H9 (cell line): ENCODE results near the gene UNC5A. TPM values are rescaled to one million over a fixed set of nuclear protein-coding genes. Genes with fewer than 3 reads are reported as not detected.

Experiments used
- DNase-seq: peaks from one replicate; pipeline ENCODE4 v3.0.0-alpha.2; 2017
- H2AFZ ChIP-seq: one replicate; pipeline ENCODE4 v1.6.1; 2013; ENCODE audit warnings: mild to moderate bottlenecking, low read length, control low read depth, moderate library complexity
- H2AK5ac ChIP-seq: 2 replicates; pipeline ENCODE4 v1.6.1; 2013; ENCODE audit warnings: low read length, control low read depth, mixed read lengths; ENCODE audit not compliant: insufficient read length
- H2BK120ac ChIP-seq: one replicate; pipeline ENCODE4 v1.6.1; 2013; ENCODE audit warnings: low read depth, mild to moderate bottlenecking, low read length, control low read depth, inconsistent platforms; ENCODE audit not compliant: poor library complexity, severe bottlenecking
- H2BK12ac ChIP-seq: 2 replicates; pipeline ENCODE4 v1.6.1; 2013; ENCODE audit warnings: low read length, control low read depth, mixed read lengths, low read depth; ENCODE audit not compliant: insufficient read length
- H2BK15ac ChIP-seq: 2 replicates; pipeline ENCODE4 v1.6.1; 2013; ENCODE audit warnings: low read depth, low read length, control low read depth
- H2BK20ac ChIP-seq: one replicate; pipeline ENCODE4 v1.6.1; 2013; ENCODE audit warnings: low read depth, mild to moderate bottlenecking, low read length, control low read depth, inconsistent platforms; ENCODE audit not compliant: poor library complexity, severe bottlenecking
- H2BK5ac ChIP-seq: 2 replicates; pipeline ENCODE4 v1.6.1; 2013; ENCODE audit warnings: low read length, control low read depth, mixed read lengths; ENCODE audit not compliant: insufficient read length
- H3K14ac ChIP-seq: 2 replicates; pipeline ENCODE4 v1.6.1; 2013; ENCODE audit warnings: low read length, control low read depth; ENCODE audit not compliant: insufficient read depth
- H3K18ac ChIP-seq: 2 replicates; pipeline ENCODE4 v1.6.1; 2013; ENCODE audit warnings: low read depth, mild to moderate bottlenecking, mixed read lengths, low read length, control low read depth; ENCODE audit not compliant: insufficient read length
- H3K23ac ChIP-seq: 2 replicates; pipeline ENCODE4 v1.6.1; 2013; ENCODE audit warnings: low read length, control low read depth, mixed read lengths, low read depth; ENCODE audit not compliant: insufficient read length
- H3K23me2 ChIP-seq: 2 replicates; pipeline ENCODE4 v1.6.1; 2013; ENCODE audit warnings: low read depth, mild to moderate bottlenecking, mixed read lengths, low read length, control low read depth; ENCODE audit not compliant: insufficient read length, poor library complexity, severe bottlenecking
- H3K27ac ChIP-seq: 2 replicates; pipeline ENCODE4 v1.5.1; 2013; ENCODE audit warnings: low read length, control low read depth, mixed read lengths, low read depth; ENCODE audit not compliant: insufficient read length
- H3K27me3 ChIP-seq: 2 replicates; pipeline ENCODE4 v1.6.1; 2013; ENCODE audit warnings: low read length, control low read depth, inconsistent platforms; ENCODE audit not compliant: insufficient read depth
- H3K4ac ChIP-seq: 2 replicates; pipeline ENCODE4 v1.6.1; 2013; ENCODE audit warnings: low read depth, mild to moderate bottlenecking, control low read depth, inconsistent platforms, low read length, moderate library complexity
- H3K4me1 ChIP-seq: 2 replicates; pipeline ENCODE4 v1.6.1; 2013; ENCODE audit warnings: low read length, control low read depth, inconsistent platforms; ENCODE audit not compliant: insufficient read depth
- H3K4me2 ChIP-seq: 2 replicates; pipeline ENCODE4 v1.6.1; 2013; ENCODE audit warnings: low read length, control low read depth, mixed read lengths; ENCODE audit not compliant: insufficient read length, insufficient read depth
- H3K56ac ChIP-seq: 2 replicates; pipeline ENCODE4 v1.6.1; 2013; ENCODE audit warnings: low read depth, mild to moderate bottlenecking, mixed read lengths, low read length, control low read depth; ENCODE audit not compliant: insufficient read length
- H3K79me1 ChIP-seq: 2 replicates; pipeline ENCODE4 v1.6.1; 2013; ENCODE audit warnings: low read depth, mild to moderate bottlenecking, moderate library complexity, low read length, control low read depth, inconsistent platforms; ENCODE audit not compliant: insufficient read depth, poor library complexity, severe bottlenecking
- H3K79me2 ChIP-seq: 2 replicates; pipeline ENCODE4 v1.6.1; 2013; ENCODE audit warnings: low read length, control low read depth, inconsistent platforms; ENCODE audit not compliant: insufficient read depth
- H3K9ac ChIP-seq: 2 replicates; pipeline ENCODE4 v1.6.1; 2013; ENCODE audit warnings: low read length, control low read depth, mixed read lengths; ENCODE audit not compliant: insufficient read length; ENCODE audit errors: extremely low read depth
- H3K9me3 ChIP-seq: one replicate; pipeline ENCODE4 v1.6.1; 2013; ENCODE audit warnings: low read depth, low read length, inconsistent platforms; ENCODE audit not compliant: control insufficient read depth
- H3T11ph ChIP-seq: one replicate; pipeline ENCODE4 v1.6.1; 2013; ENCODE audit warnings: mild to moderate bottlenecking, low read length, control low read depth, inconsistent platforms
- H4K20me1 ChIP-seq: one replicate; pipeline ENCODE4 v1.6.1; 2013; ENCODE audit not compliant: control insufficient read depth, insufficient read length, insufficient read depth
- H4K5ac ChIP-seq: 2 replicates; pipeline ENCODE4 v1.6.1; 2013; ENCODE audit warnings: low read depth, mild to moderate bottlenecking, mixed read lengths, low read length, control low read depth; ENCODE audit not compliant: insufficient read length
- H4K8ac ChIP-seq: replicated peaks from 2 replicates; pipeline ENCODE4 v1.6.1; 2013; ENCODE audit warnings: low read length, control low read depth, mixed read lengths, low read depth; ENCODE audit not compliant: insufficient read length
- H4K91ac ChIP-seq: 2 replicates; pipeline ENCODE4 v1.6.1; 2013; ENCODE audit warnings: low read depth, mild to moderate bottlenecking, moderate library complexity, mixed read lengths, low read length, control low read depth; ENCODE audit not compliant: insufficient read length
- H3K27ac Mint-ChIP-seq, 3 experiments: 2 replicates in 2 of 3; 3 replicates in 1 of 3; pipeline ENCODE4 v1.8.0; 2020 to 2021; ENCODE audit warnings: mixed read lengths in 3 of 3, mild to moderate bottlenecking in 1 of 3, moderate library complexity in 1 of 3
- H3K27me3 Mint-ChIP-seq: 2 replicates; pipeline ENCODE4 v1.8.0; 2021; ENCODE audit warnings: low read depth, mild to moderate bottlenecking, moderate library complexity, mixed read lengths
- H3K36me3 Mint-ChIP-seq, 3 experiments: 2 replicates in 2 of 3; 3 replicates in 1 of 3; pipeline ENCODE4 v1.8.0; 2020 to 2021; ENCODE audit warnings: low read depth in 3 of 3, mixed read lengths in 3 of 3; ENCODE audit not compliant: insufficient read depth in 1 of 3
- H3K4me1 Mint-ChIP-seq, 2 experiments: 2 replicates each; pipeline ENCODE4 v1.8.0; 2020; ENCODE audit warnings: mixed read lengths in 2 of 2
- H3K4me3 Mint-ChIP-seq, 2 experiments: 2 replicates in 1 of 2; 3 replicates in 1 of 2; pipeline ENCODE4 v1.8.0; 2020 to 2021; ENCODE audit warnings: mild to moderate bottlenecking in 2 of 2, mixed read lengths in 2 of 2, moderate library complexity in 1 of 2
- H3K9me3 Mint-ChIP-seq, 2 experiments: 2 replicates in 1 of 2; 3 replicates in 1 of 2; pipeline ENCODE4 v1.8.0; 2020; ENCODE audit warnings: mild to moderate bottlenecking in 2 of 2, mixed read lengths in 2 of 2, moderate library complexity in 1 of 2
- CTCF ChIP-seq: fragments of 200-600 bp; sonication (generic); conservative IDR thresholded peaks from 3 replicates; pipeline ENCODE4 v1.8.0; 2021; ENCODE audit warnings: antibody characterized with exemption, mild to moderate bottlenecking
- WGBS: extraction: QIAGEN DNeasy Blood & Tissue Kit; methylation state at CpG from one replicate; pipeline ENCODE4 v1.1.7; 2013; ENCODE audit warnings: missing lambda C conversion rate, low lambda C conversion rate, mixed read lengths; ENCODE audit not compliant: insufficient read length; ENCODE audit errors: extremely low coverage; 5-methylcytosine and 5-hydroxymethylcytosine counted together
- total RNA-seq: library from RNA; stranded (reverse); gene quantifications from 2 replicates; pipeline ENCODE4 v1.2.1, GENCODE V29; 2021

The UNC5A gene
- total RNA-seq, 1 experiment from 2014 or later: 4.4 TPM

DNA sequence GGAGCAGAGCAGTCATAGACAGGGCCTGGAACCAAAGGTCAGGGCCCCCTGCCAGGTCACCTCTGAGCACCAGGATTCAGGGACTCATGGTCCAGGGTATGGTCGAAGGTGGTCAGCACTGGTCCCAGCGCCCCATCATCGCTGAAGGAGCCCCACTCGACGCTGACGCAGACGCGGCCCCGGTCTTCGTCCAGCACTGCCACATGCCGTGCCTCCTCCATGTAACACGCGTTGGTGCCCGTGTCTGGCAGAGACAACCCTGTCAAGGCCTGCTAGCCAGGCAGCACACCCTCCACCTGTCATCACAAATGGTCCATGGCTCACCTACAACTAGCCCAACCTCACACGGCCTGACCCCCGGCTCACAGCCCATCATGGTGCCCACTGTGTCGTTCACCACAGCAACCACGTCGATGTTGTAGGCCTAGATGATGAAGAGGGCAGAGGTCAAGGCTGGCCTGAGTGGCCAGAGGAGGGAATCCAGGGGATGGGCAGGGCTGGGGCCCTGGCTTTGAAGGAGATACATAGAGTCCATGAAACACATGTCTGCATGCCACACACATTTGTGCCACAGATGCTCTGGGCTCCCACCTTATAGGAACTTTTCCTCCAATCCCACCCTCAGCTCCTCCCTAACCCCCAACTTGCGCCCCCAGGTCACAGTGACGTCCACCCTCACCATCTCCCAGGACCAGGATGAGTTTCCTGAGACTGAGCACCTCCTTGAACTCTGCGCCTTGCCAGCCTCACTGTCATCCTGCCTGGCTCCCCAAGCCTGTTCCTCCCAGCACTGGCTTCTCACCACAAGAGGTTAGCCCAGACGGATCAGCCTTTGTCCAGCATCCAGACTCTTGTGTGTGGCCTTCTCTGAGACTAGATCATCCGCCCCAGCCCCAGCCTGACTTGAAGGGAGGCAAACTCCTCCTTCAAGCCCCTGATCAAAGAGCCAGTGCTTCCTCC, 79.2 kb downstream of the UNC5A start:
- no CpG with 5 or more reads among the region's 24 CpGs for whole genome bisulfite sequencing
- no peak overlapping the region; the same call in 1 of the 2 replicates for H3K14ac ChIP-seq

More for the DNA sequence above, 79.2 kb downstream of the UNC5A start:
- DNase-seq: no peak
- Histone ChIP-seq H3K9ac (no peak overlapping the region), H4K20me1 (no peaks in the 10 kb centered on the region), H4K5ac (no peak overlapping the region), H2BK120ac (no peak overlapping the region), H3K4ac (no peak overlapping the region), H3K23ac (no peak overlapping the region), H4K91ac (no peak overlapping the region), H2BK12ac (no peak overlapping the region), H2BK20ac (no peak overlapping the region), H3K23me2 (no peaks in the 10 kb centered on the region), H3K9me3 (no peaks in the 10 kb centered on the region), H3K79me1 (no peaks in the 10 kb centered on the region), H3K27me3 (no peaks in the 10 kb centered on the region), H3K27ac (no peak overlapping the region), H3K4me2 (no peak overlapping the region), H3K79me2 (no peaks in the 10 kb centered on the region), H3K4me1 (no peaks in the 10 kb centered on the region), H3T11ph (no peak overlapping the region), H2BK5ac (no peak overlapping the region), H4K8ac (no peak overlapping the region), H2AFZ (no peak overlapping the region), H3K18ac (no peak overlapping the region), H2AK5ac (no peak overlapping the region), H2BK15ac (no peak overlapping the region), H3K56ac (no peak overlapping the region)
- Mint-ChIP-seq H3K27ac (peak overlapping the region in 1 of 3 experiments; percentile 95; a peak in 1 of 7 replicates), H3K9me3 (no peaks in the 10 kb centered on the region), H3K4me3 (peak overlapping the region in 1 of 2 experiments; percentile 10; a peak in 1 of 5 replicates), H3K4me1 (peaks cover 3 to 4% of the 10 kb centered on the region in 2 experiments), H3K36me3 (no peaks in the 10 kb centered on the region; a peak in 1 of 7 replicates), H3K27me3 (peaks cover 8% of the 10 kb centered on the region)
- TF ChIP-seq CTCF: no peak
